Pericardium fibroblast (primary cell): ENCODE results near the gene CREB3L1. TPM values are rescaled to one million over a fixed set of nuclear protein-coding genes. Genes with fewer than 3 reads are reported as not detected.

ENCODE experiments used
- total RNA-seq: library from RNA; depleted of rRNA; stranded (reverse); fragments of >200 nt; gene quantifications from 2 replicates; pipeline ENCODE4 v1.2.3, GENCODE V29; 2015

The CREB3L1 gene, protein sequence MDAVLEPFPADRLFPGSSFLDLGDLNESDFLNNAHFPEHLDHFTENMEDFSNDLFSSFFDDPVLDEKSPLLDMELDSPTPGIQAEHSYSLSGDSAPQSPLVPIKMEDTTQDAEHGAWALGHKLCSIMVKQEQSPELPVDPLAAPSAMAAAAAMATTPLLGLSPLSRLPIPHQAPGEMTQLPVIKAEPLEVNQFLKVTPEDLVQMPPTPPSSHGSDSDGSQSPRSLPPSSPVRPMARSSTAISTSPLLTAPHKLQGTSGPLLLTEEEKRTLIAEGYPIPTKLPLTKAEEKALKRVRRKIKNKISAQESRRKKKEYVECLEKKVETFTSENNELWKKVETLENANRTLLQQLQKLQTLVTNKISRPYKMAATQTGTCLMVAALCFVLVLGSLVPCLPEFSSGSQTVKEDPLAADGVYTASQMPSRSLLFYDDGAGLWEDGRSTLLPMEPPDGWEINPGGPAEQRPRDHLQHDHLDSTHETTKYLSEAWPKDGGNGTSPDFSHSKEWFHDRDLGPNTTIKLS
- total RNA-seq, result 55.3 and 60.9 TPM in 2 replicates

DNA sequence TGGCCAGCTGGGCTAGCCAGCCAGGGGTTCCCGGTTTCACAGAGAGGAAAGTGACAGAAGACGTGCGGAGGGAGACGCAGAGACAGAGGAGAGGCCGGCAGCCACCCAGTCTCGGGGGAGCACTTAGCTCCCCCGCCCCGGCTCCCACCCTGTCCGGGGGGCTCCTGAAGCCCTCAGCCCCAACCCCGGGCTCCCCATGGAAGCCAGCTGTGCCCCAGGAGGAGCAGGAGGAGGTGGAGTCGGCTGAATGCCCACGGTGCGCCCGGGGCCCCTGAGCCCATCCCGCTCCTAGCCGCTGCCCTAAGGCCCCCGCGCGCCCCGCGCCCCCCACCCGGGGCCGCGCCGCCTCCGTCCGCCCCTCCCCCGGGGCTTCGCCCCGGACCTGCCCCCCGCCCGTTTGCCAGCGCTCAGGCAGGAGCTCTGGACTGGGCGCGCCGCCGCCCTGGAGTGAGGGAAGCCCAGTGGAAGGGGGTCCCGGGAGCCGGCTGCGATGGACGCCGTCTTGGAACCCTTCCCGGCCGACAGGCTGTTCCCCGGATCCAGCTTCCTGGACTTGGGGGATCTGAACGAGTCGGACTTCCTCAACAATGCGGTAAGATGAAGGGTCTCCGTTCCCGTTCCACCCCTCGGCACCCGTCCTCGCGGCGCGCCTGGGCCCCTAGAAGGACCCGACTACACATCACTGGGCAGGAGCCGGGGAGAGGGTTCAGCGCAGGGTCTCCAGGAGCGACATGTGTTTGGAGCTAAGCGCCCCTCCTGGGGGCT lies at the start of gene CREB3L1:
CREB3L1 (plus strand) TSS at position 41 of the 765 bp plus-strand sequence; CDS start at position 491, 450 bp downstream.

DNA sequence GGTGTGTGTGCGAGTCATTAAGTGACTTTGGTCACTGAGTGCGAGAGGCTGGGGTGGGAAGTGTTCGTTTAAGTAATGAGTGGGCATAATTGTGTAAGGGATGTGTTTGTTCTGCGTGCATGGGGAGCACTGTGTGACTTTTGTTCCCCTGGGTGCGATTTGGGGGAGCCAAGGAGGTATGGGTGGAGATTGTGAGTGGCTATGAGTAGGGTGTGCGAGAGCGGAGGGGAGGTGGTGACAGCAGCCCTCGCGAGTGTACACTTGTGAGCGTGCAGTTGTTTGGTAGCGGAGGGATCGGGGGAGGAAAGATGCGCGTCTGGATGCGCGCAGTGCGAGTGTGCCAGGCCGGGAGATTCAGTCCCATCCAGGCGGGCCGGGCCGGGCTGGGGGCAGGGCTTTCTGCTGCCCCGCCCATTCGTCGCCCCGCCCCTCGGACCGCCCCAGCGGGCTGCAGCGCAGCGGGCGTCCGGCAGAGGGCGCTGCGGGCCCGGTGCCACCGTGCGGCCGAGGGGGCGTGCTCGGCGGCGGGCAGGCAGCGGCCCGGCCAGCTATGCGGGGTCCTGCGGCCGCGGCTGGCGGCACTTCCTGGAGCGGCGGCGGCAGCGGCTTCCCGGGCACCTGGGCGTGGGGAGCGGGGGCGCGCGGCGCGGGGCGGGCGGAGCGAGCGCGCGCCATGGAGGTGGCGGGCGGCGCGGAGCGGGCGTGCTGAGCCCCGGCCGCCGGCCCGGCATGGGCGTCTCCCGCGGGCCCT lies 69.6 kb downstream of the CREB3L1 start, which contains the start of gene DGKZ:
DGKZ (plus strand) TSS at position 578 of the 751 bp plus-strand sequence. CDS start 197 bp downstream, outside the sequence.

Other genes with a start within 250 kb of the CREB3L1 start
- gene PHF21A, start 156.2 kb upstream of the CREB3L1 start, total RNA-seq, result 13.8 and 18.6 TPM in 2 replicates
- gene DGKZ, start 69.8 kb downstream of the CREB3L1 start, total RNA-seq, result 37.0 and 44.6 TPM in 2 replicates
- gene MDK, start 104.0 kb downstream of the CREB3L1 start, total RNA-seq, result 62.3 and 127 TPM in 2 replicates
- 0.12 TPM in 1 of 2 replicates, not detected in the other for gene CHRM4, start 114.1 kb downstream of the CREB3L1 start, total RNA-seq